ENCODE results near the gene SPOUT1.

The SPOUT1 gene

GRCh38 chr9:128823362-128823902, 6.2 kb downstream of the SPOUT1 start:
- Histone ChIP-seq H3K4me2 (ENCODE audit: low read depth, low read length, poor library complexity, severe bottlenecking) (no peak overlapping the region), H3K27me3 (ENCODE audit: low read length) (no peaks in the 10 kb centered on the region), H3K9me2 (replicated peaks; ENCODE audit: insufficient read depth, low read length) (no peaks in the 10 kb centered on the region), H3K9ac (ENCODE audit: low read length) (no peak overlapping the region), H3K79me2 (ENCODE audit: insufficient read depth, low read length) (peaks cover 2% of the 10 kb centered on the region; the same call in 1 of the 2 replicates), H3K4me3 (ENCODE audit: insufficient read depth, low read length, poor library complexity, severe bottlenecking) (no peak overlapping the region), H3K27ac (ENCODE audit: low read depth, low read length) (no peak overlapping the region), H3K36me3 (ENCODE audit: low read length) (no peaks in the 10 kb centered on the region), H2AFZ (ENCODE audit: low read depth, low read length, severe bottlenecking) (no peak overlapping the region), H4K20me1 (ENCODE audit: low read depth, low read length) (no peaks in the 10 kb centered on the region), H3K9me3 (ENCODE audit: insufficient read depth, low read length) (no peaks in the 10 kb centered on the region), H3F3A (ENCODE audit: insufficient read depth) (no peaks in the 10 kb centered on the region)
- no peak for TF ChIP-seq EZH2phosphoT487 (conservative IDR thresholded peaks at IDR 0.05; ENCODE audit: low read length)
- TF ChIP-seq, protein P1, sequence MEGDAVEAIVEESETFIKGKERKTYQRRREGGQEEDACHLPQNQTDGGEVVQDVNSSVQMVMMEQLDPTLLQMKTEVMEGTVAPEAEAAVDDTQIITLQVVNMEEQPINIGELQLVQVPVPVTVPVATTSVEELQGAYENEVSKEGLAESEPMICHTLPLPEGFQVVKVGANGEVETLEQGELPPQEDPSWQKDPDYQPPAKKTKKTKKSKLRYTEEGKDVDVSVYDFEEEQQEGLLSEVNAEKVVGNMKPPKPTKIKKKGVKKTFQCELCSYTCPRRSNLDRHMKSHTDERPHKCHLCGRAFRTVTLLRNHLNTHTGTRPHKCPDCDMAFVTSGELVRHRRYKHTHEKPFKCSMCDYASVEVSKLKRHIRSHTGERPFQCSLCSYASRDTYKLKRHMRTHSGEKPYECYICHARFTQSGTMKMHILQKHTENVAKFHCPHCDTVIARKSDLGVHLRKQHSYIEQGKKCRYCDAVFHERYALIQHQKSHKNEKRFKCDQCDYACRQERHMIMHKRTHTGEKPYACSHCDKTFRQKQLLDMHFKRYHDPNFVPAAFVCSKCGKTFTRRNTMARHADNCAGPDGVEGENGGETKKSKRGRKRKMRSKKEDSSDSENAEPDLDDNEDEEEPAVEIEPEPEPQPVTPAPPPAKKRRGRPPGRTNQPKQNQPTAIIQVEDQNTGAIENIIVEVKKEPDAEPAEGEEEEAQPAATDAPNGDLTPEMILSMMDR (IDR thresholded peaks at IDR 0.05; ENCODE audit: insufficient read depth, low read length, poor library complexity, severe bottlenecking), result no peak

DNA sequence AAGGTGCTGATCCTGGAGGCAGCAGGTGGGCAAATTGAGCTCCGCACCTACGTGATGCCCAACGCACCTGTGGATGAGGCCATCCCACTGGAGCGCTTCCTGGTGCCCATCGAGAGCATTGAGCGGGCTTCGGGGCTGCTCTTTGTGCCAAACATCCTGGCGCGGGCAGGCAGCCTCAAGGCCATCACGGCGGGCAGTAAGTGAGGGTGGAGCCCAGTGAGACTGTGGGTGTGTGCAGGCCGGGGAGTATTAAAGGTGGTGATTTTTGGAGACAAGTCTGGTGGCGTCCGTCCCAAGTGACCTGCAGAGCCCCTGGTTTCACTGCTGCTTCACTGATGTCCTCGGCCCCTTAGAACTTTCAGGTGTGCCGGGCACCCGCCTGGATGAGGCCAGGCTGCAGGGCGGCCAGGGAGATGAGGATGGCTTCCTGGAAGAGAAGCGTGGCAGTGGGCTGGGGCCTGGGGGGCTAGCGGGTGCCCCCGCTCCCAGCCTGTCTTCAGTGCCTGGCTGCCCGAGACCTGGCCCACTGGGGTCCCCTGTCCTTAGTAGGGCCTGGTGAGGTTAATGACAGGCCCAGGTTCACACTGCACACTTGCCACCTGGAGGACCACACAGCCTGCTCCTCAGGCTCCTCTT, 7.1 kb downstream of the SPOUT1 start:
- no peaks in the 10 kb centered on the region for H3F3A ChIP-seq (ENCODE audit: insufficient read depth)
- H3K9me3 ChIP-seq (ENCODE audit: insufficient read depth, low read length), result no peaks in the 10 kb centered on the region
- H3K27me3 ChIP-seq (ENCODE audit: low read length), result no peaks in the 10 kb centered on the region
- H3K4me3 ChIP-seq (ENCODE audit: insufficient read depth, low read length, poor library complexity, severe bottlenecking), result no peak overlapping the region
- no peak overlapping the region for H2AFZ ChIP-seq (ENCODE audit: low read depth, low read length, severe bottlenecking)
- no peaks in the 10 kb centered on the region for H3K9me2 ChIP-seq (replicated peaks; ENCODE audit: insufficient read depth, low read length)
- H3K36me3 ChIP-seq (ENCODE audit: low read length), result no peaks in the 10 kb centered on the region
- no peak overlapping the region for H3K4me2 ChIP-seq (ENCODE audit: low read depth, low read length, poor library complexity, severe bottlenecking)
- no peak overlapping the region for H3K9ac ChIP-seq (ENCODE audit: low read length)
- no peaks in the 10 kb centered on the region for H4K20me1 ChIP-seq (ENCODE audit: low read depth, low read length)
- H3K27ac ChIP-seq (ENCODE audit: low read depth, low read length), result no peak overlapping the region
- no peaks in the 10 kb centered on the region for H3K79me2 ChIP-seq (ENCODE audit: insufficient read depth, low read length)
- no peak for TF ChIP-seq EZH2phosphoT487 (conservative IDR thresholded peaks at IDR 0.05; ENCODE audit: low read length)
- TF ChIP-seq, protein P1 (IDR thresholded peaks at IDR 0.05; ENCODE audit: insufficient read depth, low read length, poor library complexity, severe bottlenecking), result no peak

DNA sequence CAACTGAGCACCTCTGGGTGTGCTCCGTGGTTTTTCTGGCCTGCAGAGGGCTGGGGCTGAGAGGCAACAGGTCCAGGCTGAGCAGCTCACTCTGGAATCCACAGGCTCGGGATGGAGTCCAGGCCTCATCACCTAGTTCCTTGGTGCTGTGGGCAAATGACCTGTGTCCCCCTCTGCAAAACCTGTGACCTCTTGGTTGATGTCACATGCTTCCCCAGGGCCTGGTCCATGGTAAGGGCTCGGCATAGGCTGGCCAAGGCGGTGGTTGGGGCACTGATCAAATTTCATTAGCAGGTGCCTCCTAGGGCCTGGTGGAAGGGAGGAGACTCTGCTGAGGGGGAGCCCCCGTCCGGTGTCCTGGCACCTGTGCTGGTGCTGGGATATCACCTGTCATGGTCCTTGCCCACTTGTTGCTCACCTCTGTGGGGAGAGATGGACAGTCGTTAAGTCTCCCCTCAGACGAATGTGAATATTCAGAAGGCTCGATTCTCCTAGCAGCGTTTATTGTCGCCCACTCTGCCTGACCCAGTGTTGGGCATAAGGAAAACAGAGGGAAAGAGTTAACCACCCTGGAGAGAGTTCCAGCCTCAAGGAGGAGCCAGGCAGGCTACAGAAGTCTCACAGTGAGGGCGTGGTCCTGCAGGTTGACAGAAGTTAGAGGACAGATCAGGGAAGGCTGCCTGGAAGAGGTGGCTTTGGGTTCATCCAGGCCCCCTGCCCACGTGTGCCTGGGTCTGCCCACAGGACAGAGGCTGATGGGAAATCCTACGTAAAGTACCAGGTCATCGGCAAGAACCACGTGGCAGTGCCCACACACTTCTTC, 7.8 kb downstream of the SPOUT1 start:
- no peak overlapping the region for H3K9ac ChIP-seq (ENCODE audit: low read length)
- H3K9me2 ChIP-seq (replicated peaks; ENCODE audit: insufficient read depth, low read length), result no peaks in the 10 kb centered on the region
- no peak overlapping the region for H3K4me3 ChIP-seq (ENCODE audit: insufficient read depth, low read length, poor library complexity, severe bottlenecking)
- H4K20me1 ChIP-seq (ENCODE audit: low read depth, low read length), result no peaks in the 10 kb centered on the region
- H3K79me2 ChIP-seq (ENCODE audit: insufficient read depth, low read length), result no peaks in the 10 kb centered on the region
- H3K36me3 ChIP-seq (ENCODE audit: low read length), result no peaks in the 10 kb centered on the region
- no peak overlapping the region for H3K27ac ChIP-seq (ENCODE audit: low read depth, low read length)
- H2AFZ ChIP-seq (ENCODE audit: low read depth, low read length, severe bottlenecking), result no peak overlapping the region
- no peaks in the 10 kb centered on the region for H3F3A ChIP-seq (ENCODE audit: insufficient read depth)
- H3K9me3 ChIP-seq (ENCODE audit: insufficient read depth, low read length), result no peaks in the 10 kb centered on the region
- H3K27me3 ChIP-seq (ENCODE audit: low read length), result no peaks in the 10 kb centered on the region
- TF ChIP-seq, protein P1 (IDR thresholded peaks at IDR 0.05; ENCODE audit: insufficient read depth, low read length, poor library complexity, severe bottlenecking), result no peak
- no peak for TF ChIP-seq EZH2phosphoT487 (conservative IDR thresholded peaks at IDR 0.05; ENCODE audit: low read length)
- H3K4me2 ChIP-seq (ENCODE audit: low read depth, low read length, poor library complexity, severe bottlenecking), result no peak overlapping the region

All from SU-DHL-6 (cell line).